Prostate gland (tissue), 1 donor: Measurements from ENCODE around the gene TEK.

Experiments used
- POLR2A ChIP-seq: fragments of 450-650 bp; IDR thresholded peaks from one replicate; pipeline ENCODE4 v1.6.1; 2016; ENCODE audit warnings: antibody characterized with exemption, mild to moderate bottlenecking
- POLR2AphosphoS5 ChIP-seq: sonication (generic); formaldehyde crosslinking; IDR thresholded peaks from one replicate; pipeline ENCODE4 v1.6.1; 2017; ENCODE audit warnings: antibody characterized with exemption

DNA sequence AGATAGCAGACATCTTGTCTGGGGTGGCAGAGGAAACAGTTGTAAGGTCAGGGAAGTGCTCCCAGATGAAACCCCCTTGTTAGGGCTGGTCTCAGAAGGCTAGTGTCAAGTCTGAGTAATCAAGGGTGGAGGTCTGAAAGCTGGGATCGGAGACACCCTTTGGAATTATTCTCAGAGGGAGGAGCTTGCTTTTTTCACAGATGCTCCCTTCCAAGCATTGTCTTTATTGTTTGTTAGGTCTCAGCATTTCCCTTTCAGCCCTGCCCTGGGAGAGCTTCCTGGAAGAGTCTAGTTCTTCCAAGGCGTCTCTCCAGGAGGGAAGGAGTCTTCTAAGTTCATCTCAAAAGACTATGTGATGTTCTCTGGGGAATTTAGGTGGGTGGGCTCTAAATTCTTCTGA lies 3.2 kb downstream of the TEK start:
- no peak for TF ChIP-seq POLR2AphosphoS5
- no peak for TF ChIP-seq POLR2A
